Measurements from ENCODE around the gene H19. TPM values are rescaled to one million over a fixed set of nuclear protein-coding genes. Genes with fewer than 3 reads are reported as not detected.

H19 gene
- polyA plus RNA-seq, 4 donors = 2,958 to 3,802 (median 3,161) TPM

- no peak for DNase-seq (ENCODE audit: low read depth in 4 of 4, low spot score in 3 of 4)
Measured at GRCh38 chr11:1987024-1987423, 10.6 kb downstream of the H19 start.

- DNase-seq (ENCODE audit: low read depth in 4 of 4, low spot score in 3 of 4) = no peak
Measured at GRCh38 chr11:1983601-1983961, 14.1 kb downstream of the H19 start.

GRCh38 chr11:1982873-1983600 lies 14.6 kb downstream of the H19 start:
- DNase-seq (ENCODE audit: low read depth in 4 of 4, low spot score in 3 of 4) = no peak

GRCh38 chr11:1979607-1980006 lies 18.0 kb downstream of the H19 start:
- no peak for DNase-seq (ENCODE audit: low read depth in 4 of 4, low spot score in 3 of 4)

GRCh38 chr11:1978720-1979473 lies 18.7 kb downstream of the H19 start:
- DNase-seq (ENCODE audit: low read depth in 4 of 4, low spot score in 3 of 4) = no peak

- no peak for DNase-seq (ENCODE audit: low read depth in 4 of 4, low spot score in 3 of 4)
Measured at GRCh38 chr11:1975185-1975584, 22.5 kb downstream of the H19 start.

- DNase-seq (ENCODE audit: low read depth in 4 of 4, low spot score in 3 of 4) = no peak
Measured at GRCh38 chr11:1970956-1971355, 26.7 kb downstream of the H19 start.

- no peak for DNase-seq (ENCODE audit: low read depth in 4 of 4, low spot score in 3 of 4)
Measured at GRCh38 chr11:1969776-1970175, 27.9 kb downstream of the H19 start.

GRCh38 chr11:1969035-1969434 lies 28.6 kb downstream of the H19 start:
- DNase-seq (ENCODE audit: low read depth in 4 of 4, low spot score in 3 of 4) = no peak

GRCh38 chr11:1968454-1969002 lies 29.1 kb downstream of the H19 start:
- DNase-seq (ENCODE audit: low read depth in 4 of 4, low spot score in 3 of 4) = no peak

- no peak for DNase-seq (ENCODE audit: low read depth in 4 of 4, low spot score in 3 of 4)
Measured at GRCh38 chr11:1967641-1968225, 29.9 kb downstream of the H19 start.

GRCh38 chr11:1966531-1966930 lies 31.1 kb downstream of the H19 start:
- DNase-seq (ENCODE audit: low read depth in 4 of 4, low spot score in 3 of 4) = no peak

- DNase-seq (ENCODE audit: low read depth in 4 of 4, low spot score in 3 of 4) = no peak
Measured at GRCh38 chr11:1964955-1965354, 32.7 kb downstream of the H19 start.

- DNase-seq (ENCODE audit: low read depth in 4 of 4, low spot score in 3 of 4) = no peak
Measured at GRCh38 chr11:1964348-1964747, 33.3 kb downstream of the H19 start.

GRCh38 chr11:1963864-1964263 lies 33.8 kb downstream of the H19 start:
- no peak for DNase-seq (ENCODE audit: low read depth in 4 of 4, low spot score in 3 of 4)

- no peak for DNase-seq (ENCODE audit: low read depth in 4 of 4, low spot score in 3 of 4)
Measured at GRCh38 chr11:1959786-1960185, 37.9 kb downstream of the H19 start.

- no peak for DNase-seq (ENCODE audit: low read depth in 4 of 4, low spot score in 3 of 4)
Measured at GRCh38 chr11:1958367-1958766, 39.3 kb downstream of the H19 start.

GRCh38 chr11:1953489-1954266 lies 44.0 kb downstream of the H19 start:
- no peak for DNase-seq (ENCODE audit: low read depth in 4 of 4, low spot score in 3 of 4)

- no peak for DNase-seq (ENCODE audit: low read depth in 4 of 4, low spot score in 3 of 4)
Measured at GRCh38 chr11:1952806-1953482, 44.7 kb downstream of the H19 start.

- no peak for DNase-seq (ENCODE audit: low read depth in 4 of 4, low spot score in 3 of 4)
Measured at GRCh38 chr11:1949922-1950321, 47.7 kb downstream of the H19 start.

All from right renal pelvis (tissue), 4 donors.